Measurements from ENCODE around the gene SGTA. TPM values are rescaled to one million over a fixed set of nuclear protein-coding genes. Genes with fewer than 3 reads are reported as not detected.

The SGTA gene
- total and polyA plus RNA-seq, 2 of the 8 experiments (the other 6 are each of a cell fraction or from before 2014, with no cell fraction given) = 86.8 to 130 TPM

DNA sequence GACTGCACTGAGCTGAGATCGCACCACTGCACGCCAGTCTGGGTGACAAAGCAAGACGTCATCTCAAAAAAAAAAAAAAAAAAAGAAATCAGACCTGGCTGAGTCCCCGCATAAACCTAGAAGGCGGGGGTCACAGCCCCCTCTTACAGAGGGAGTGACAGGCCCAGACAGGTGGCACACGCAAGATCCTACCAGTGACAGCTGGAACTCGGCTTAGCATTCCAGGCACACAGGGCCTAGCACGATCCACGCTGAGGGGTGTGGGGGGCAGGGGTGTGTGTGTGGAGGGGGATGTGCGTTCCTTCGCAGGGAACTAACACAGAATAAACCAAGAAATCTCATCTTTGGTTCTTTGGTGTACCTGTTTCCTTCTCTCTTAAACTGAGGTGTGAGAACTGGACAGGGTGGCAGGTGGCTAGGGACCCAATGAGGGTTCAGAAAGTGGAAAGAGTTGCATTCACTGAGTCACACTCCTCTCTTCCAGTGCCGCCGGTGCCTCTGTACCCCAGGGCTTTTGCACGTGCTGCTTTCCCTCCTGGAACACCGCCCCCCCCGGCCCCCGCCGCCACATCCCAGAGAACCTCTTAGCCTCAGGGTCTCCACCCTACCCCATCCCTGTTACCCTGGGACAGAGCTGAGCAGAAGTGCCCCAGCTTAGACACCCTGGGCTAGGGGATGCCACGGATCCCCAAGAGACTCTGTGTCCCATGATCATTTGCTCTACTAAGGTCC lies 5.0 kb downstream of the SGTA start:
- Histone ChIP-seq H2BK20ac (ENCODE audit: low read length) (no peak overlapping the region), H3K18ac (ENCODE audit: extremely low read depth, low read length) (no peak overlapping the region), H2AFZ (ENCODE audit: low read length) (no peak overlapping the region), H4K5ac (ENCODE audit: insufficient read length, low read depth, low read length) (no peak overlapping the region), H3K9me3 (ENCODE audit: insufficient read depth in 2 of 2, low read depth in 1 of 2, low read length in 1 of 2) (no peaks in the 10 kb centered on the region), H2BK15ac (ENCODE audit: low read length) (no peak overlapping the region), H4K8ac (ENCODE audit: extremely low read depth, insufficient read depth, low read length) (no peak overlapping the region), H3K23me2 (ENCODE audit: low read depth, low read length) (peaks cover 4% of the 10 kb centered on the region), H3K4ac (replicated peaks; ENCODE audit: insufficient read length, low read depth, low read length) (no peak overlapping the region), H3K27me3 (replicated peaks in 1 of 4; ENCODE audit: control insufficient read depth in 3 of 4, extremely low read depth in 1 of 4, insufficient read depth in 3 of 4, low read length in 3 of 4) (no peaks in the 10 kb centered on the region), H2BK120ac (replicated peaks; ENCODE audit: low read depth, low read length) (no peak overlapping the region), H3K4me1 (replicated peaks in 1 of 4; ENCODE audit: control insufficient read depth in 3 of 4, insufficient read depth in 4 of 4, low read length in 3 of 4) (peaks cover 0 to 4% (median 2%) of the 10 kb centered on the region in 4 experiments; a peak in 3 of 7 replicates), H3K4me2 (ENCODE audit: insufficient read depth in 1 of 2, low read depth in 2 of 2, low read length in 2 of 2) (no peak overlapping the region), H4K20me1 (replicated peaks in 1 of 2; ENCODE audit: control insufficient read depth in 1 of 2, insufficient read depth in 2 of 2, low read length in 2 of 2) (peaks cover 21 to 53% of the 10 kb centered on the region in 2 experiments), H2BK5ac (ENCODE audit: low read depth, low read length) (no peak overlapping the region), H2AK5ac (ENCODE audit: low read depth, low read length) (no peak overlapping the region), H3K36me3 (ENCODE audit: control insufficient read depth in 2 of 4, insufficient read depth in 4 of 4, low read length in 3 of 4) (no peaks in the 10 kb centered on the region), H3K14ac (ENCODE audit: insufficient read length) (no peak overlapping the region), H3K79me2 (ENCODE audit: control insufficient read depth in 1 of 2, insufficient read depth in 2 of 2, low read length in 2 of 2) (peaks cover 83 to 93% of the 10 kb centered on the region in 2 experiments), H3K4me3 (ENCODE audit: extremely low read depth in 1 of 4, insufficient read depth in 2 of 4, low read depth in 3 of 4, low read length in 4 of 4) (no peak overlapping the region), H3K27ac (ENCODE audit: low read depth, low read length) (no peak overlapping the region), H4K91ac (replicated peaks; ENCODE audit: insufficient read length, low read length) (no peak overlapping the region), H3K79me1 (ENCODE audit: low read depth, low read length) (peaks cover 16% of the 10 kb centered on the region), H2BK12ac (ENCODE audit: low read depth, low read length) (no peak overlapping the region), H3K56ac (replicated peaks; ENCODE audit: insufficient read length, low read depth, low read length) (no peak overlapping the region), H3K23ac (ENCODE audit: insufficient read length) (no peak overlapping the region), H3K9ac (replicated peaks in 1 of 4; ENCODE audit: extremely low read depth in 1 of 4, low read depth in 3 of 4, low read length in 3 of 4) (no peak overlapping the region)
- FAIRE-seq = no peak
- no peak for DNase-seq (ENCODE audit: low read depth in 1 of 2, low spot score in 2 of 2)
- CTCF ChIA-PET (ENCODE audit: partially characterized antibody) = interaction anchor here (1.6 to 4.4 kb wide), 3 partner anchors 9 to 29 kb away, joined by 5 to 16 read pairs (median 6); no protein-coding TSS in a partner anchor
- 88% methylated on average over 12 of the region's 19 CpGs; no CpG with 5 or more reads in 1 of the 2 experiments for WGBS, 2 experiments (ENCODE audit: extremely low coverage in 1 of 2, insufficient coverage in 1 of 2, insufficient read length in 1 of 2, insufficient replicate concordance in 2 of 2, low coverage in 1 of 2, low lambda C conversion rate in 2 of 2, missing lambda C conversion rate in 1 of 2)
- TF ChIP-seq POU5F1 (IDR thresholded peaks at IDR 0.05; ENCODE audit: low read depth, low read length) (no peak), YY1 (IDR thresholded peaks at IDR 0.05; ENCODE audit: low read depth, low read length) (no peak), NANOG (IDR thresholded peaks at IDR 0.05; ENCODE audit: insufficient read depth, low read depth, low read length, poor library complexity, severe bottlenecking) (no peak), SP4 (IDR thresholded peaks at IDR 0.05; ENCODE audit: low read length) (no peak), CBX5 (IDR thresholded peaks at IDR 0.05; ENCODE audit: low read depth, low read length) (no peak)
- POLR2A ChIA-PET (ENCODE audit: partially characterized antibody) = interaction anchor here (0.7 to 1.4 kb wide), 3 partner anchors 22 to 38 kb away, joined by 3 read pairs; no protein-coding TSS in a partner anchor

All from H1 (cell line).